Heart right ventricle (tissue), 16 donors: ENCODE measurements around the gene FAR1. TPM values are rescaled to one million over a fixed set of nuclear protein-coding genes. Genes with fewer than 3 reads are reported as not detected.
"Not testable (repeated sequence)": the region's sequence is repeated elsewhere in the genome, so short reads cannot be mapped to it uniquely, and the experiment has no call there.

Source experiments
- ATAC-seq, 8 donors: fragments of 200-7000 bp; cut with Tn5 transposase; one replicate each; pipeline ENCODE4 v1.9.1; 2020; ENCODE audit warnings: mild to moderate bottlenecking in 8 of 8, moderate library complexity in 8 of 8, moderate number of reproducible peaks in 1 of 8
- DNase-seq, 2 donors: peaks; one replicate each; pipeline ENCODE4 v3.0.0-alpha.2; 2020
- H3K27ac ChIP-seq, 10 donors: fragments of 200-600 bp; sonication (generic) in 2 of 10; one replicate each; pipeline versions ENCODE4 v1.5.0 to v1.8.0; 2020 to 2022; ENCODE audit warnings: mild to moderate bottlenecking in 3 of 10
- H3K27me3 ChIP-seq, 7 donors: fragments of 200-600 bp; one replicate each; pipeline ENCODE4 v1.8.0; 2021 to 2022; ENCODE audit warnings: mild to moderate bottlenecking in 2 of 7
- H3K36me3 ChIP-seq, 9 donors: fragments of 200-600 bp; sonication (generic) in 1 of 9; one replicate each; pipeline versions ENCODE4 v1.5.0 to v1.8.0; 2020 to 2022; ENCODE audit warnings: mild to moderate bottlenecking in 2 of 9
- H3K4me1 ChIP-seq, 9 donors: fragments of 200-600 bp; sonication (generic) in 1 of 9; one replicate each; pipeline versions ENCODE4 v1.5.0 to v1.8.0; 2020 to 2022; ENCODE audit warnings: mild to moderate bottlenecking in 4 of 9
- H3K4me3 ChIP-seq, 10 donors: fragments of 200-600 bp; sonication (generic) in 2 of 10; one replicate each; pipeline versions ENCODE4 v1.5.0 to v1.8.0; 2020 to 2022; ENCODE audit warnings: mild to moderate bottlenecking in 7 of 10, moderate library complexity in 2 of 10
- H3K9me3 ChIP-seq, 11 donors: fragments of 200-600 bp in 10 of 11; sonication (generic) in 2 of 11; one replicate each; pipeline versions ENCODE4 v1.5.0 to v1.8.0; 2013 to 2022; ENCODE audit warnings: mild to moderate bottlenecking in 2 of 11, control low read depth in 1 of 11, moderate library complexity in 1 of 11
- WGBS, 2 donors: extraction: QIAGEN DNeasy Blood & Tissue Kit; methylation state at CpG; one replicate each; pipeline ENCODE4 v1.1.7; 2013; ENCODE audit warnings: inconsistent platforms in 1 of 2; 5-methylcytosine and 5-hydroxymethylcytosine counted together
- intact Hi-C, 10 donors: fragments of 100-400 bp; cut with DNase I; formaldehyde crosslinking; loops; one replicate each; pipeline versions ENCODE4 v1.11.1 to v1.14.2; 2022
- polyA plus RNA-seq, 2 donors: library from polyadenylated mRNA; stranded (reverse); fragments of 200-250 nt; gene quantifications; one replicate each; pipeline ENCODE4 v1.2.3, GENCODE V29; 2013
- total RNA-seq, 10 donors: library from RNA; stranded (reverse); fragmentation: NEBNext Ultra II Directional in 3 of 10; extraction: Animal tissue kit (Norgen Biotek cat#: 25700) in 3 of 10; gene quantifications; one replicate each; pipeline versions ENCODE4 v1.2.1 to v1.2.4, GENCODE V29; 2021 to 2023
- TF ChIP-seq, protein P1 (sequence below), 9 donors: fragments of 200-600 bp; sonication (generic) in 2 of 9; IDR thresholded peaks; one replicate each; pipeline versions ENCODE4 v1.5.0 to v1.8.0; 2021 to 2022; ENCODE audit warnings: antibody characterized with exemption in 9 of 9, mild to moderate bottlenecking in 5 of 9, moderate library complexity in 1 of 9
- donor health status: Arrhythmogenic right ventricular cardiomyopathy.
- donor health status: ischemic (EF 13 %, LVEDD 7.1; RV severe dilation, severe dysfunction).
- donor health status: healthy with polysubstance abuse.
- donor health status: DM: no; HTN: yes; CAD: no.
- donor health status: DM: no; HTN: no; CAD: no.
- donor health status: ischemic (EF 25% LVEDD 6.9; RV normal size, moderate dysfunction).
- donor health status: ischemic (EF 25% LVEDD 5.7; RV mildly dilated, moderate dysfunction).
- donor health status: healthy.
- donor health status: DM: yes; HTN: yes; CAD: no.
- donor health status: Ischemic cardiomyopathy.
- donor health status: ischemic (EF 35%, LVEDD 5.7; RV mildly dilated, moderate dysfunction).
- donor health status: nonischemic (EF 11% LVEDD 7.7; RV severe dilation, severe dysfunction).
- donor health status: DM: yes; HTN: yes; CAD: no.
- donor health status: PGD.
- donor health status: ischemic (EF 29% LVEDD 5.4; RV normal size, mild dysfunction).
- donor health status: nonischemic (EF 23%, LVEDD 6.1; RV moderate dilation, normal function).

Gene FAR1
- total and polyA plus RNA-seq, 12 donors, result 13.3 to 45.9 (median 36.1) TPM

DNA sequence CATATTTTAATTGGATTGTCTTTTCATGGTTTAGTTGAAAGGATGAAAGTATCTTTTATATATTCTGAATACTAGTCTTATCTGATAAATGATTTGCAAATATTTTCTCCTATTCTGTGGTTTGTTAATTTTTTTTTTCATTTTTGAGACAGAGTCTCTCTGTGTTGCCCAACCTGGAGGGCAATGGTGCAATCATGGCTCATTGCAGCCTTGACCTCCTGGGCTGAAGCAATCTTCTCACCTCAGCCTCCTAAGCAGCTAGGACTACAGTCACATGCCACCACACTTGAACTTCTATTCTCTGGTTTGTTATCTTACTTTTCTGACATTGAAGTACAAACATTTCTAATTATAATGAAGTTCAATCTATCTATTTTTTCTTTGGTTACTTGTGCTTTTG is 30.0 kb upstream of the FAR1 start:
- DNase-seq (no peak), ATAC-seq (no peak)
- TF ChIP-seq, protein P1, sequence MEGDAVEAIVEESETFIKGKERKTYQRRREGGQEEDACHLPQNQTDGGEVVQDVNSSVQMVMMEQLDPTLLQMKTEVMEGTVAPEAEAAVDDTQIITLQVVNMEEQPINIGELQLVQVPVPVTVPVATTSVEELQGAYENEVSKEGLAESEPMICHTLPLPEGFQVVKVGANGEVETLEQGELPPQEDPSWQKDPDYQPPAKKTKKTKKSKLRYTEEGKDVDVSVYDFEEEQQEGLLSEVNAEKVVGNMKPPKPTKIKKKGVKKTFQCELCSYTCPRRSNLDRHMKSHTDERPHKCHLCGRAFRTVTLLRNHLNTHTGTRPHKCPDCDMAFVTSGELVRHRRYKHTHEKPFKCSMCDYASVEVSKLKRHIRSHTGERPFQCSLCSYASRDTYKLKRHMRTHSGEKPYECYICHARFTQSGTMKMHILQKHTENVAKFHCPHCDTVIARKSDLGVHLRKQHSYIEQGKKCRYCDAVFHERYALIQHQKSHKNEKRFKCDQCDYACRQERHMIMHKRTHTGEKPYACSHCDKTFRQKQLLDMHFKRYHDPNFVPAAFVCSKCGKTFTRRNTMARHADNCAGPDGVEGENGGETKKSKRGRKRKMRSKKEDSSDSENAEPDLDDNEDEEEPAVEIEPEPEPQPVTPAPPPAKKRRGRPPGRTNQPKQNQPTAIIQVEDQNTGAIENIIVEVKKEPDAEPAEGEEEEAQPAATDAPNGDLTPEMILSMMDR (IDR thresholded peaks at IDR 0.05), result no peak
- no peaks in the 10 kb centered on the region for H3K36me3 ChIP-seq
- intact Hi-C loops, result no loop called here
- no peak overlapping the region for H3K27ac ChIP-seq
- H3K9me3 ChIP-seq, result peaks cover 0 to 13% (median 0%) of the 10 kb centered on the region in 11 donors
- peaks cover 0 to 15% (median 6%) of the 10 kb centered on the region in 7 donors for H3K27me3 ChIP-seq
- no peak overlapping the region for H3K4me3 ChIP-seq
- H3K4me1 ChIP-seq, result no peaks in the 10 kb centered on the region

- Histone ChIP-seq H3K36me3 (no peaks in the 10 kb centered on the region), H3K27ac (no peak overlapping the region), H3K27me3 (peaks cover 0 to 6% (median 0%) of the 10 kb centered on the region in 7 donors), H3K9me3 (no peaks in the 10 kb centered on the region), H3K4me1 (no peaks in the 10 kb centered on the region), H3K4me3 (no peak overlapping the region)
- intact Hi-C loops, result no loop called here
- TF ChIP-seq, protein P1 (IDR thresholded peaks at IDR 0.05), result no peak
- DNase-seq, result no peak
- WGBS, 2 donors, result 82 to 88% methylated on average over 7 of the region's 7 CpGs
- ATAC-seq, result no peak
These were observed 23.3 kb upstream of the FAR1 start for GRCh38 chr11:13644997-13645687.

GRCh38 chr11:13647391-13647790 is 21.1 kb upstream of the FAR1 start:
- intact Hi-C loops, result no loop called here
- H3K27ac ChIP-seq, result no peak overlapping the region
- no peaks in the 10 kb centered on the region for H3K36me3 ChIP-seq
- H3K4me3 ChIP-seq, result no peak overlapping the region
- TF ChIP-seq, protein P1 (IDR thresholded peaks at IDR 0.05), result no peak
- 69 to 80% methylated on average over 3 of the region's 3 CpGs for WGBS, 2 donors
- H3K27me3 ChIP-seq, result peaks cover 0 to 24% (median 6%) of the 10 kb centered on the region in 7 donors
- ATAC-seq, result no peak
- H3K4me1 ChIP-seq, result no peaks in the 10 kb centered on the region
- no peak for DNase-seq
- H3K9me3 ChIP-seq, result no peaks in the 10 kb centered on the region

DNA sequence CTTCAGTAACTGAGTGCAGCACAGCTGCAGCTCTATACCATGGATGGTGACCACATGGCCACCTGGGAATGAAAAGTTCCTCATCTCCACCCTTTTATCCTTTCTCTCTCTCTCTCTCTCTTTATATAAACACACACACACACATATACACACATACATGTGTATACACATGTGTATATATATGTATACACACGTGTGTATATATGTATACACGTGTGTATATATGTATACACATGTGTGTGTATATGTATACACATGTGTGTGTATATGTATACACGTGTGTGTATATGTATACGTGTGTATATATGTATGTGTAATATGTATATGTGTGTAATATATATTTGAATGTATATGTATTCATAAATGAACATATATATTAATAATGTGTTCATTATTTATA is 18.8 kb upstream of the FAR1 start:
- DNase-seq, result no peak
- no peaks in the 10 kb centered on the region for H3K36me3 ChIP-seq
- intact Hi-C loops, result no loop called here
- no peaks in the 10 kb centered on the region for H3K4me1 ChIP-seq
- H3K4me3 ChIP-seq, result no peak overlapping the region
- no peak overlapping the region for H3K27ac ChIP-seq
- ATAC-seq, result no peak
- WGBS, 2 donors, result 75 to 78% methylated on average over 4 of the region's 4 CpGs
- peaks cover 0 to 24% (median 6%) of the 10 kb centered on the region in 7 donors for H3K27me3 ChIP-seq
- TF ChIP-seq, protein P1 (IDR thresholded peaks at IDR 0.05), result no peak
- no peaks in the 10 kb centered on the region for H3K9me3 ChIP-seq

GRCh38 chr11:13651515-13651914 is 17.0 kb upstream of the FAR1 start:
- H3K36me3 ChIP-seq, H3K4me1 ChIP-seq, H3K9me3 ChIP-seq, DNase-seq, H3K27ac ChIP-seq, intact Hi-C loops, H3K4me3 ChIP-seq, ATAC-seq: not testable (repeated sequence)
- peaks cover 0 to 24% (median 6%) of the 10 kb centered on the region in 7 donors for H3K27me3 ChIP-seq
- 67 to 75% methylated on average over 6 of the region's 6 CpGs for WGBS, 2 donors
